Liver (tissue), 9 donors: ENCODE results near the gene KIF1A. TPM values are rescaled to one million over a fixed set of nuclear protein-coding genes. Genes with fewer than 3 reads are reported as not detected.
"Not testable (repeated sequence)": the region's sequence is repeated elsewhere in the genome, so short reads cannot be mapped to it uniquely, and the experiment has no call there.

ENCODE experiments used
- DNase-seq: peaks from one replicate; pipeline ENCODE4 v3.0.0-alpha.2; 2017; ENCODE audit warnings: low spot score
- H3K27ac ChIP-seq, 2 donors: one replicate each; pipeline ENCODE4 v1.7.0; 2013; ENCODE audit warnings: inconsistent platforms in 2 of 2, low read length in 2 of 2, control low read depth in 1 of 2, low read depth in 1 of 2, mild to moderate bottlenecking in 1 of 2
- H3K27me3 ChIP-seq, 4 donors: one replicate each; pipeline versions ENCODE4 v1.6.1 to v1.7.0; 2013; ENCODE audit warnings: low read length in 3 of 4, inconsistent platforms in 1 of 4, mild to moderate bottlenecking in 1 of 4, moderate library complexity in 1 of 4; ENCODE audit not compliant: control insufficient read depth in 4 of 4, insufficient read depth in 4 of 4
- H3K36me3 ChIP-seq, 4 donors: one replicate each; pipeline versions ENCODE4 v1.6.1 to v1.7.0; 2013; ENCODE audit warnings: low read length in 3 of 4, mild to moderate bottlenecking in 3 of 4, low read depth in 1 of 4, moderate library complexity in 1 of 4; ENCODE audit not compliant: control insufficient read depth in 4 of 4, insufficient read depth in 3 of 4
- H3K4me1 ChIP-seq, 4 donors: one replicate each; pipeline versions ENCODE4 v1.6.1 to v1.7.0; 2013; ENCODE audit warnings: low read length in 3 of 4, mild to moderate bottlenecking in 3 of 4, moderate library complexity in 1 of 4; ENCODE audit not compliant: control insufficient read depth in 4 of 4, insufficient read depth in 4 of 4
- H3K4me3 ChIP-seq, 3 donors: one replicate each; pipeline versions ENCODE4 v1.6.1 to v1.7.0; 2013; ENCODE audit warnings: low read length in 3 of 3, control low read depth in 1 of 3, low read depth in 1 of 3, mild to moderate bottlenecking in 1 of 3
- H3K9ac ChIP-seq, 2 donors: one replicate each; pipeline ENCODE4 v1.7.0; 2013; ENCODE audit warnings: low read length in 2 of 2, mild to moderate bottlenecking in 2 of 2, moderate library complexity in 2 of 2, control low read depth in 1 of 2, low read depth in 1 of 2
- H3K9me3 ChIP-seq, 4 donors: one replicate each; pipeline versions ENCODE4 v1.6.1 to v1.7.0; 2013; ENCODE audit warnings: low read length in 3 of 4; ENCODE audit not compliant: control insufficient read depth in 4 of 4
- ATF3 ChIP-seq: IDR thresholded peaks from 2 replicates; pipeline ENCODE4 v1.6.1; 2016; ENCODE audit warnings: antibody characterized with exemption
- CTCF ChIP-seq: fragments of 150-350 bp; IDR thresholded peaks from 2 replicates; pipeline ENCODE4 v1.5.1; 2017; ENCODE audit warnings: improper control_type of control experiment, low read depth, low read length; ENCODE audit not compliant: missing input control
- EGR1 ChIP-seq, 2 donors: IDR thresholded peaks; 2 replicates each; pipeline ENCODE4 v1.6.1; 2016 to 2018; ENCODE audit warnings: antibody characterized with exemption in 2 of 2, low read depth in 2 of 2
- FOXA1 ChIP-seq: IDR thresholded peaks from 2 replicates; pipeline ENCODE4 v1.6.1; 2016; ENCODE audit warnings: antibody characterized with exemption
- FOXA2 ChIP-seq: IDR thresholded peaks from 2 replicates; pipeline ENCODE4 v1.6.1; 2016; ENCODE audit warnings: antibody characterized with exemption
- GABPA ChIP-seq, 2 donors: IDR thresholded peaks in 1 of 2; conservative IDR thresholded peaks in 1 of 2; 2 replicates each; pipeline ENCODE4 v1.6.1; 2016; ENCODE audit warnings: antibody characterized with exemption in 2 of 2, mild to moderate bottlenecking in 1 of 2, moderate library complexity in 1 of 2
- HNF4A ChIP-seq, 2 donors: conservative IDR thresholded peaks; 2 replicates each; pipeline ENCODE4 v1.6.1; 2016; ENCODE audit warnings: antibody characterized with exemption in 2 of 2, mild to moderate bottlenecking in 2 of 2
- HNF4G ChIP-seq: IDR thresholded peaks from 2 replicates; pipeline ENCODE4 v1.6.1; 2016; ENCODE audit warnings: antibody characterized with exemption
- JUND ChIP-seq, 2 donors: IDR thresholded peaks; 2 replicates each; pipeline ENCODE4 v1.6.1; 2016; ENCODE audit warnings: antibody characterized with exemption in 2 of 2
- RAD21 ChIP-seq, 2 donors: IDR thresholded peaks; 2 replicates each; pipeline ENCODE4 v1.6.1; 2016; ENCODE audit warnings: antibody characterized with exemption in 2 of 2, mild to moderate bottlenecking in 2 of 2
- TAF1 ChIP-seq: conservative IDR thresholded peaks from 2 replicates; pipeline ENCODE4 v1.6.1; 2016; ENCODE audit warnings: antibody characterized with exemption, mild to moderate bottlenecking
- YY1 ChIP-seq: IDR thresholded peaks from 2 replicates; pipeline ENCODE4 v1.6.1; 2016; ENCODE audit warnings: antibody characterized with exemption, mild to moderate bottlenecking
- ZBTB33 ChIP-seq: IDR thresholded peaks from 2 replicates; pipeline ENCODE4 v1.6.1; 2016; ENCODE audit warnings: antibody characterized with exemption
- WGBS: extraction: QIAGEN DNeasy Blood & Tissue Kit; methylation state at CpG from one replicate; pipeline ENCODE4 v1.1.7; 2013; 5-methylcytosine and 5-hydroxymethylcytosine counted together
- polyA plus RNA-seq, 2 donors: library from polyadenylated mRNA; stranded (reverse) in 1 of 2; unstranded in 1 of 2; fragments of 200-250 nt in 1 of 2; fragments of >200 nt in 1 of 2; fragmentation: Nextera tagmentation in 1 of 2; extraction: Ambion mirVana in 1 of 2; gene quantifications; one replicate each; pipeline versions ENCODE4 v1.2.1 to v1.2.3, GENCODE V29; 2013 to 2015
- total RNA-seq, 2 donors: library from RNA; depleted of rRNA; stranded (reverse); fragments of >200 nt; gene quantifications; one replicate each; pipeline ENCODE4 v1.2.3, GENCODE V29; 2014
- donor health status: healthy.
- donor health status: healthy.
- donor health status: healthy.
- donor health status: healthy.
- donor health status: healthy.

The KIF1A gene
- total and polyA plus RNA-seq, 4 donors: 0.03 to 0.21 (median 0.11) TPM

GRCh38 chr2:240690421-240691074 lies 129.5 kb downstream of the KIF1A start:
- DNase-seq, H3K36me3 ChIP-seq: not testable (repeated sequence)
- 83% methylated on average over 6 of the region's 18 CpGs for WGBS

GRCh38 chr2:240689975-240690374 lies 130.0 kb downstream of the KIF1A start:
- Histone ChIP-seq H3K9me3 (no peaks in the 10 kb centered on the region), H3K4me1 (no peaks in the 10 kb centered on the region), H3K27me3 (no peaks in the 10 kb centered on the region), H3K4me3 (no peak overlapping the region), H3K27ac (no peak overlapping the region), H3K36me3 (no peaks in the 10 kb centered on the region), H3K9ac (no peak overlapping the region)
- 81% methylated on average over 11 of the region's 11 CpGs for WGBS
- no peak for DNase-seq
- TF ChIP-seq ZBTB33 (no peak), JUND (IDR thresholded peaks at IDR 0.05) (no peak), RAD21 (IDR thresholded peaks at IDR 0.05) (no peak), HNF4A (conservative IDR thresholded peaks at IDR 0.05) (no peak), YY1 (no peak), FOXA1 (no peak), TAF1 (no peak), FOXA2 (no peak), CTCF (no peak), HNF4G (no peak), ATF3 (no peak), EGR1 (IDR thresholded peaks at IDR 0.05; ENCODE audit: low read depth in 2 of 2) (no peak)

More at GRCh38 chr2:240690421-240691074, 129.5 kb downstream of the KIF1A start:
- H3K4me1 ChIP-seq, H3K4me3 ChIP-seq, H3K9me3 ChIP-seq, H3K9ac ChIP-seq, H3K27ac ChIP-seq, H3K27me3 ChIP-seq: not testable (repeated sequence)

- Histone ChIP-seq H3K9me3 (no peaks in the 10 kb centered on the region), H3K27me3 (no peaks in the 10 kb centered on the region), H3K36me3 (no peaks in the 10 kb centered on the region), H3K27ac (no peak overlapping the region), H3K4me3 (no peak overlapping the region), H3K4me1 (no peaks in the 10 kb centered on the region), H3K9ac (no peak overlapping the region)
- no peak for DNase-seq
- WGBS: 95% methylated on average over 9 of the region's 9 CpGs
- no peak for TF ChIP-seq FOXA2
- TF ChIP-seq GABPA (IDR thresholded peaks at IDR 0.05 in 1 of 2, conservative IDR thresholded peaks at IDR 0.05 in 1 of 2): no peak
Measured at GRCh38 chr2:240688553-240688919, 131.5 kb downstream of the KIF1A start.
